KMS-11 (cell line): ENCODE results near the gene GGACT.

Experiments used
- H2AFZ ChIP-seq: fragments of 200-600 bp; sonication (generic); 2 replicates; pipeline ENCODE4 v1.6.1; 2016; ENCODE audit warnings: antibody characterized with exemption, mixed run types, low read depth
- H3K27ac ChIP-seq: fragments of 200-600 bp; sonication (generic); 2 replicates; pipeline ENCODE4 v1.6.1; 2016; ENCODE audit warnings: mild to moderate bottlenecking, mixed run types
- H3K27me3 ChIP-seq: fragments of 200-600 bp; sonication (generic); 2 replicates; pipeline ENCODE4 v1.6.1; 2017; ENCODE audit warnings: mild to moderate bottlenecking, low read depth, mixed run types, moderate library complexity; ENCODE audit not compliant: insufficient read depth
- H3K36me3 ChIP-seq: fragments of 200-600 bp; sonication (generic); 2 replicates; pipeline ENCODE4 v1.6.1; 2017; ENCODE audit warnings: mild to moderate bottlenecking, mixed run types; ENCODE audit not compliant: insufficient read depth
- H3K4me1 ChIP-seq: fragments of 200-600 bp; sonication (generic); 2 replicates; pipeline ENCODE4 v1.6.1; 2016; ENCODE audit warnings: mild to moderate bottlenecking, low read depth, mixed run types; ENCODE audit not compliant: poor library complexity, severe bottlenecking
- H3K4me2 ChIP-seq: fragments of 200-600 bp; sonication (generic); 2 replicates; pipeline ENCODE4 v1.7.0; 2016; ENCODE audit warnings: mild to moderate bottlenecking, mixed run types
- H3K4me3 ChIP-seq: fragments of 200-600 bp; sonication (generic); IDR thresholded peaks from 2 replicates; pipeline ENCODE4 v1.6.1; 2017; ENCODE audit warnings: low read depth, low read length, mixed read lengths; ENCODE audit not compliant: insufficient read depth
- H3K79me2 ChIP-seq: fragments of 200-600 bp; sonication (generic); 2 replicates; pipeline ENCODE4 v1.6.1; 2016; ENCODE audit warnings: low read depth, mixed run types; ENCODE audit not compliant: insufficient read depth
- H3K9ac ChIP-seq: fragments of 200-600 bp; sonication (generic); 2 replicates; pipeline ENCODE4 v1.6.1; 2016; ENCODE audit warnings: mild to moderate bottlenecking, mixed run types
- H4K20me1 ChIP-seq: fragments of 200-600 bp; sonication (generic); 2 replicates; pipeline ENCODE4 v1.6.1; 2016; ENCODE audit warnings: mild to moderate bottlenecking, mixed run types; ENCODE audit not compliant: insufficient read depth
- CTCF ChIP-seq: fragments of 200-600 bp; sonication (generic); conservative IDR thresholded peaks from 2 replicates; pipeline ENCODE4 v1.6.1; 2017; ENCODE audit warnings: low read depth, mild to moderate bottlenecking, antibody characterized with exemption, low read length, moderate library complexity, mixed read lengths

GGACT gene

GRCh38 chr13:100517135-100517534 lies 71.5 kb downstream of the GGACT start:
- H3K4me1 ChIP-seq = peaks cover 42% of the 10 kb centered on the region
- H3K4me3 ChIP-seq = no peak overlapping the region
- peak overlapping the region; percentile 58 for H3K4me2 ChIP-seq
- H4K20me1 ChIP-seq = no peaks in the 10 kb centered on the region
- no peak overlapping the region; the same call in 1 of the 2 replicates for H3K9ac ChIP-seq
- H3K79me2 ChIP-seq = no peaks in the 10 kb centered on the region
- H3K27ac ChIP-seq = peak overlapping the region; percentile 69
- H3K36me3 ChIP-seq = no peaks in the 10 kb centered on the region
- no peak for TF ChIP-seq CTCF
- H3K27me3 ChIP-seq = no peaks in the 10 kb centered on the region
- no peak overlapping the region for H2AFZ ChIP-seq

- H3K27ac ChIP-seq = no peak overlapping the region
- H3K9ac ChIP-seq = no peak overlapping the region
- peaks cover 42% of the 10 kb centered on the region for H3K4me1 ChIP-seq
- no peaks in the 10 kb centered on the region for H3K79me2 ChIP-seq
- no peak overlapping the region; the same call in 1 of the 2 replicates for H3K4me2 ChIP-seq
- TF ChIP-seq CTCF = no peak
- no peak overlapping the region for H3K4me3 ChIP-seq
- no peaks in the 10 kb centered on the region for H4K20me1 ChIP-seq
- no peak overlapping the region for H2AFZ ChIP-seq
- no peaks in the 10 kb centered on the region for H3K36me3 ChIP-seq
- H3K27me3 ChIP-seq = no peaks in the 10 kb centered on the region
These were observed 73.2 kb downstream of the GGACT start for GRCh38 chr13:100515410-100515800.

- H3K4me1 ChIP-seq = peaks cover 42% of the 10 kb centered on the region
- H3K36me3 ChIP-seq = no peaks in the 10 kb centered on the region
- no peak overlapping the region for H2AFZ ChIP-seq
- no peak overlapping the region for H3K9ac ChIP-seq
- no peak overlapping the region; the same call in 1 of the 2 replicates for H3K4me2 ChIP-seq
- H3K27me3 ChIP-seq = no peaks in the 10 kb centered on the region
- no peaks in the 10 kb centered on the region for H4K20me1 ChIP-seq
- no peak overlapping the region for H3K27ac ChIP-seq
- no peak overlapping the region for H3K4me3 ChIP-seq
- H3K79me2 ChIP-seq = no peaks in the 10 kb centered on the region
- TF ChIP-seq CTCF = peak; percentile 85
These were observed 73.7 kb downstream of the GGACT start for GRCh38 chr13:100514788-100515409.

- no peaks in the 10 kb centered on the region for H3K27me3 ChIP-seq
- no peak overlapping the region for H3K27ac ChIP-seq
- no peak for TF ChIP-seq CTCF
- no peak overlapping the region for H3K9ac ChIP-seq
- H3K4me3 ChIP-seq = no peak overlapping the region
- H3K36me3 ChIP-seq = no peaks in the 10 kb centered on the region
- peaks cover 40% of the 10 kb centered on the region for H3K4me1 ChIP-seq
- no peaks in the 10 kb centered on the region for H4K20me1 ChIP-seq
- no peak overlapping the region for H2AFZ ChIP-seq
- H3K4me2 ChIP-seq = no peak overlapping the region
- H3K79me2 ChIP-seq = no peaks in the 10 kb centered on the region
These were observed 74.5 kb downstream of the GGACT start for GRCh38 chr13:100513987-100514670.
